IMR-90 (cell line): Measurements from ENCODE around the gene MAFB.

Experiments
- CTCF ChIP-seq: conservative IDR thresholded peaks from 2 replicates; pipeline ENCODE4 v1.5.1; 2012; ENCODE audit warnings: mild to moderate bottlenecking, low read depth, low read length, improper control_type of control experiment
- RCOR1 ChIP-seq: IDR thresholded peaks from 2 replicates; pipeline ENCODE4 v1.6.1; 2012; ENCODE audit warnings: mild to moderate bottlenecking, low read length, improper control_type of control experiment; ENCODE audit not compliant: insufficient replicate concordance

GRCh38 chr20:40663991-40664880, 24.8 kb downstream of the MAFB start:
- no peak for TF ChIP-seq CTCF
- no peak for TF ChIP-seq RCOR1
